ENCODE data around the gene CD2BP2.
"Not testable (repeated sequence)": the region's sequence is repeated elsewhere in the genome, so short reads cannot be mapped to it uniquely, and the experiment has no call there.

DNA sequence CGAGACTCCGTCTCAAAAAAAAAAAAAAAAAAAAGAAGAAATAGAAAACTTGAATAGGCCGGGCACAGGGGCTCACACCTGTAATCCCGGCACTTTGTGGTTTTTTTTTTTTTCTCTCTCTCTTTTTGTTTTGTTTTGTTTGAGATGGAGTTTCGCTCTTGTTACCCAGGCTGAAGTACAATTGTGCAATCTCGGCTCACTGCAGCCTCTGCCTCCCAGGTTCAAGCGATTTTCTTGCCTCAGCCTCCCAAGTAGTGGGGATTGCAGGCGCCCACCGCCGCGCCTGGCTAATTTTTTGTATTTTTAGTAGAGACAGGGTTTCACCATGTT is 11.7 kb downstream of the CD2BP2 start:
- TF ChIP-seq, protein P1, sequence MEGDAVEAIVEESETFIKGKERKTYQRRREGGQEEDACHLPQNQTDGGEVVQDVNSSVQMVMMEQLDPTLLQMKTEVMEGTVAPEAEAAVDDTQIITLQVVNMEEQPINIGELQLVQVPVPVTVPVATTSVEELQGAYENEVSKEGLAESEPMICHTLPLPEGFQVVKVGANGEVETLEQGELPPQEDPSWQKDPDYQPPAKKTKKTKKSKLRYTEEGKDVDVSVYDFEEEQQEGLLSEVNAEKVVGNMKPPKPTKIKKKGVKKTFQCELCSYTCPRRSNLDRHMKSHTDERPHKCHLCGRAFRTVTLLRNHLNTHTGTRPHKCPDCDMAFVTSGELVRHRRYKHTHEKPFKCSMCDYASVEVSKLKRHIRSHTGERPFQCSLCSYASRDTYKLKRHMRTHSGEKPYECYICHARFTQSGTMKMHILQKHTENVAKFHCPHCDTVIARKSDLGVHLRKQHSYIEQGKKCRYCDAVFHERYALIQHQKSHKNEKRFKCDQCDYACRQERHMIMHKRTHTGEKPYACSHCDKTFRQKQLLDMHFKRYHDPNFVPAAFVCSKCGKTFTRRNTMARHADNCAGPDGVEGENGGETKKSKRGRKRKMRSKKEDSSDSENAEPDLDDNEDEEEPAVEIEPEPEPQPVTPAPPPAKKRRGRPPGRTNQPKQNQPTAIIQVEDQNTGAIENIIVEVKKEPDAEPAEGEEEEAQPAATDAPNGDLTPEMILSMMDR (conservative IDR thresholded peaks at IDR 0.05; ENCODE audit: low read depth, low read length): not testable (repeated sequence)
- not testable (repeated sequence) for TF ChIP-seq EZH2 (IDR thresholded peaks at IDR 0.05; ENCODE audit: low read length, unreplicated experiment)

All from PC-3 (cell line).